Vagina (tissue), 2 donors: Measurements from ENCODE around the gene GRM4. TPM values are rescaled to one million over a fixed set of nuclear protein-coding genes. Genes with fewer than 3 reads are reported as not detected.

Experiments used
- DNase-seq, 2 donors: peaks; one replicate each; pipeline ENCODE4 v3.0.0-alpha.2; 2017; ENCODE audit errors: extremely low spot score in 2 of 2
- H3K27ac ChIP-seq: fragments of 200-600 bp; sonication (generic); one replicate; pipeline ENCODE4 v1.5.1; 2019
- H3K27me3 ChIP-seq: fragments of 200-600 bp; sonication (generic); one replicate; pipeline ENCODE4 v1.5.1; 2019
- H3K36me3 ChIP-seq, 2 donors: fragments of 200-600 bp; sonication (generic); one replicate each; pipeline ENCODE4 v1.5.1; 2017 to 2019
- H3K4me1 ChIP-seq: fragments of 200-600 bp; sonication (generic); one replicate; pipeline ENCODE4 v1.5.1; 2019
- H3K4me3 ChIP-seq, 2 donors: fragments of 200-600 bp; sonication (generic); 1 replicate in 1 of 2; 2 replicates in 1 of 2; pipeline ENCODE4 v1.5.1; 2016 to 2019
- H3K9me3 ChIP-seq: fragments of 200-600 bp; sonication (generic); one replicate; pipeline ENCODE4 v1.5.1; 2019
- CTCF ChIP-seq, 3 experiments: fragments of 450-650 bp in 2 of 3; fragments of 200-600 bp in 1 of 3; sonication (generic) in 1 of 3; IDR thresholded peaks; one replicate each; pipeline ENCODE4 v1.5.1; 2017 to 2019; ENCODE audit warnings: antibody characterized with exemption in 3 of 3, mild to moderate bottlenecking in 2 of 3, moderate library complexity in 2 of 3
- POLR2A ChIP-seq, 2 donors: fragments of 450-650 bp; IDR thresholded peaks; one replicate each; pipeline ENCODE4 v1.6.1; 2017; ENCODE audit warnings: antibody characterized with exemption in 2 of 2, mild to moderate bottlenecking in 2 of 2, moderate library complexity in 2 of 2
- POLR2AphosphoS5 ChIP-seq, 2 donors: sonication (generic); formaldehyde crosslinking; IDR thresholded peaks; one replicate each; pipeline ENCODE4 v1.9.0; 2017; ENCODE audit warnings: antibody characterized with exemption in 2 of 2, mild to moderate bottlenecking in 2 of 2, low read depth in 1 of 2; ENCODE audit not compliant: insufficient read depth in 1 of 2
- intact Hi-C: fragments of 100-400 bp; cut with DNase I; formaldehyde crosslinking; loops from one replicate; pipeline ENCODE4 v1.15.1; 2023
- total RNA-seq: library from RNA; depleted of rRNA; stranded (reverse); fragments of >200 nt; gene quantifications from one replicate; pipeline ENCODE4 v1.2.3, GENCODE V29; 2016

Gene GRM4
- total RNA-seq, 1 donor from 2014 or later, result not detected

GRCh38 chr6:34104186-34104585 lies 41.7 kb downstream of the GRM4 start:
- Histone ChIP-seq H3K27me3 (no peaks in the 10 kb centered on the region), H3K4me3 (no peak overlapping the region), H3K9me3 (no peaks in the 10 kb centered on the region), H3K27ac (no peak overlapping the region), H3K4me1 (no peaks in the 10 kb centered on the region), H3K36me3 (no peaks in the 10 kb centered on the region)
- intact Hi-C loops, result no loop called here
- no peak for DNase-seq
- TF ChIP-seq CTCF (IDR thresholded peaks at IDR 0.05), result no peak
- TF ChIP-seq POLR2AphosphoS5 (IDR thresholded peaks at IDR 0.05; ENCODE audit: insufficient read depth in 1 of 2, low read depth in 1 of 2), result no peak
- no peak for TF ChIP-seq POLR2A (IDR thresholded peaks at IDR 0.05)

- intact Hi-C loops, result no loop called here
- H3K27ac ChIP-seq, result no peak overlapping the region
- H3K36me3 ChIP-seq, result no peaks in the 10 kb centered on the region
- no peaks in the 10 kb centered on the region for H3K27me3 ChIP-seq
- H3K9me3 ChIP-seq, result no peaks in the 10 kb centered on the region
- no peak for DNase-seq
- TF ChIP-seq CTCF (IDR thresholded peaks at IDR 0.05) (no peak), POLR2AphosphoS5 (IDR thresholded peaks at IDR 0.05; ENCODE audit: insufficient read depth in 1 of 2, low read depth in 1 of 2) (no peak), POLR2A (IDR thresholded peaks at IDR 0.05) (no peak)
- no peak overlapping the region for H3K4me3 ChIP-seq
- H3K4me1 ChIP-seq, result no peaks in the 10 kb centered on the region
Observed at GRCh38 chr6:34103321-34103720, 42.6 kb downstream of the GRM4 start.

GRCh38 chr6:34102696-34103095 lies 43.2 kb downstream of the GRM4 start:
- Histone ChIP-seq H3K9me3 (no peaks in the 10 kb centered on the region), H3K36me3 (no peaks in the 10 kb centered on the region), H3K27me3 (no peaks in the 10 kb centered on the region), H3K4me1 (no peaks in the 10 kb centered on the region), H3K4me3 (no peak overlapping the region), H3K27ac (no peak overlapping the region)
- no peak for DNase-seq
- intact Hi-C loops, result no loop called here
- TF ChIP-seq POLR2A (IDR thresholded peaks at IDR 0.05) (no peak), CTCF (IDR thresholded peaks at IDR 0.05) (no peak), POLR2AphosphoS5 (IDR thresholded peaks at IDR 0.05; ENCODE audit: insufficient read depth in 1 of 2, low read depth in 1 of 2) (no peak)

- Histone ChIP-seq H3K27me3 (no peaks in the 10 kb centered on the region), H3K9me3 (no peaks in the 10 kb centered on the region), H3K4me3 (no peak overlapping the region), H3K36me3 (no peaks in the 10 kb centered on the region), H3K27ac (no peak overlapping the region), H3K4me1 (no peaks in the 10 kb centered on the region)
- TF ChIP-seq CTCF (IDR thresholded peaks at IDR 0.05) (no peak), POLR2AphosphoS5 (IDR thresholded peaks at IDR 0.05; ENCODE audit: insufficient read depth in 1 of 2, low read depth in 1 of 2) (no peak), POLR2A (IDR thresholded peaks at IDR 0.05) (no peak)
- intact Hi-C loops, result no loop called here
- no peak for DNase-seq
Observed at GRCh38 chr6:34102099-34102656, 43.7 kb downstream of the GRM4 start.

- DNase-seq, result no peak
- H3K4me1 ChIP-seq, result no peaks in the 10 kb centered on the region
- intact Hi-C loops, result no loop called here
- no peaks in the 10 kb centered on the region for H3K27me3 ChIP-seq
- TF ChIP-seq POLR2AphosphoS5 (IDR thresholded peaks at IDR 0.05; ENCODE audit: insufficient read depth in 1 of 2, low read depth in 1 of 2), result no peak
- TF ChIP-seq POLR2A (IDR thresholded peaks at IDR 0.05), result no peak
- TF ChIP-seq CTCF (IDR thresholded peaks at IDR 0.05), result no peak
- no peak overlapping the region for H3K27ac ChIP-seq
- H3K9me3 ChIP-seq, result no peaks in the 10 kb centered on the region
- H3K36me3 ChIP-seq, result no peaks in the 10 kb centered on the region
- H3K4me3 ChIP-seq, result no peak overlapping the region
Observed at GRCh38 chr6:34100788-34101187, 45.1 kb downstream of the GRM4 start.
